ENCODE measurements around the gene KLHL2.
A peak's percentile ranks its signal among the peaks of the same experiment; 100 is the strongest.

KLHL2 gene

GRCh38 chr4:165325732-165326512 lies 118.6 kb downstream of the KLHL2 start:
- peak; percentile 29 for DNase-seq (ENCODE audit: low read depth)
- TF ChIP-seq CTCF (IDR thresholded peaks at IDR 0.05; ENCODE audit: insufficient read depth, low read depth, low read length, missing control alignments), result no peak
- peak overlapping the region; percentile 72; the same call in 1 of the 2 replicates for H3K4me3 ChIP-seq (ENCODE audit: low read depth, low read length)

GRCh38 chr4:165326831-165327210 lies 119.5 kb downstream of the KLHL2 start:
- TF ChIP-seq CTCF (IDR thresholded peaks at IDR 0.05; ENCODE audit: insufficient read depth, low read depth, low read length, missing control alignments), result no peak
- DNase-seq (ENCODE audit: low read depth), result peak; percentile 41

GRCh38 chr4:165327211-165328100 lies 120.1 kb downstream of the KLHL2 start, which contains the start of gene MSMO1:
Gene MSMO1, plus strand, starts transcription at chr4:165327669. Its CDS starts 5,702 bp downstream, at chr4:165333371.
- no peak for TF ChIP-seq CTCF (IDR thresholded peaks at IDR 0.05; ENCODE audit: insufficient read depth, low read depth, low read length, missing control alignments)
- DNase-seq (ENCODE audit: low read depth), result peak; percentile 99
- peak within 1 kb of the TSS; percentile 91 for H3K4me3 ChIP-seq (ENCODE audit: low read depth, low read length)

More at GRCh38 chr4:165326831-165327210, 119.5 kb downstream of the KLHL2 start:
- peak overlapping the region; percentile 72 for H3K4me3 ChIP-seq (ENCODE audit: low read depth, low read length)

GRCh38 chr4:165328101-165328425 lies 120.7 kb downstream of the KLHL2 start:
- DNase-seq (ENCODE audit: low read depth), result no peak
- TF ChIP-seq CTCF (IDR thresholded peaks at IDR 0.05; ENCODE audit: insufficient read depth, low read depth, low read length, missing control alignments), result no peak
- H3K4me3 ChIP-seq (ENCODE audit: low read depth, low read length), result peak overlapping the region; percentile 91

GRCh38 chr4:165328708-165329107 lies 121.3 kb downstream of the KLHL2 start:
- peak overlapping the region; percentile 91 for H3K4me3 ChIP-seq (ENCODE audit: low read depth, low read length)
- no peak for DNase-seq (ENCODE audit: low read depth)
- no peak for TF ChIP-seq CTCF (IDR thresholded peaks at IDR 0.05; ENCODE audit: insufficient read depth, low read depth, low read length, missing control alignments)

GRCh38 chr4:165330071-165330470 lies 122.7 kb downstream of the KLHL2 start:
- peak overlapping the region; percentile 91 for H3K4me3 ChIP-seq (ENCODE audit: low read depth, low read length)
- DNase-seq (ENCODE audit: low read depth), result no peak
- TF ChIP-seq CTCF (IDR thresholded peaks at IDR 0.05; ENCODE audit: insufficient read depth, low read depth, low read length, missing control alignments), result no peak
